Gastrocnemius medialis (tissue), 4 donors: ENCODE measurements around the gene NPAS3. TPM values are rescaled to one million over a fixed set of nuclear protein-coding genes. Genes with fewer than 3 reads are reported as not detected.

Experiments used
- ATAC-seq, 2 donors: fragments of 150-250 bp; one replicate each; pipeline ENCODE4 v1.9.1; 2016
- DNase-seq, 2 donors: peaks; one replicate each; pipeline ENCODE4 v3.0.0-alpha.2; 2019
- H3K27ac ChIP-seq, 4 donors: fragments of 200-600 bp; sonication (generic); 1 replicate in 1 of 4; 2 replicates in 3 of 4; pipeline ENCODE4 v1.5.1; 2016 to 2018; ENCODE audit warnings: mild to moderate bottlenecking in 2 of 4, moderate library complexity in 1 of 4
- H3K27me3 ChIP-seq, 3 donors: fragments of 200-600 bp; sonication (generic) in 2 of 3; 1 replicate in 1 of 3; 2 replicates in 2 of 3; pipeline versions ENCODE4 v1.5.1 to v1.6.0; 2016 to 2019; ENCODE audit warnings: mild to moderate bottlenecking in 1 of 3, moderate library complexity in 1 of 3
- H3K36me3 ChIP-seq, 2 donors: fragments of 200-600 bp; sonication (generic) in 1 of 2; one replicate each; pipeline ENCODE4 v1.5.1; 2017 to 2018
- H3K4me1 ChIP-seq, 2 donors: fragments of 200-600 bp; sonication (generic) in 1 of 2; one replicate each; pipeline ENCODE4 v1.5.1; 2016 to 2017; ENCODE audit warnings: mild to moderate bottlenecking in 2 of 2
- H3K4me3 ChIP-seq, 4 donors: fragments of 200-600 bp; sonication (generic) in 3 of 4; 1 replicate in 1 of 4; 2 replicates in 3 of 4; pipeline ENCODE4 v1.5.1; 2016 to 2019; ENCODE audit warnings: mild to moderate bottlenecking in 2 of 4
- H3K9me3 ChIP-seq, 3 donors: fragments of 200-600 bp; sonication (generic) in 2 of 3; 1 replicate in 1 of 3; 2 replicates in 2 of 3; pipeline ENCODE4 v1.5.1; 2016 to 2019
- CTCF ChIP-seq, 5 experiments: fragments of 450-650 bp in 3 of 5; fragments of 200-600 bp in 2 of 5; sonication (generic) in 2 of 5; IDR thresholded peaks in 4 of 5; conservative IDR thresholded peaks in 1 of 5; 1 replicate in 4 of 5; 2 replicates in 1 of 5; pipeline ENCODE4 v1.5.1; 2016 to 2019; ENCODE audit warnings: antibody characterized with exemption in 5 of 5, mild to moderate bottlenecking in 3 of 5, moderate library complexity in 3 of 5
- POLR2A ChIP-seq, 2 donors: fragments of 450-650 bp; IDR thresholded peaks; one replicate each; pipeline ENCODE4 v1.6.1; 2017; ENCODE audit warnings: antibody characterized with exemption in 2 of 2, mild to moderate bottlenecking in 2 of 2, moderate library complexity in 2 of 2
- in situ Hi-C, 4 donors: fragments of 200-750 bp; cut with MboI; loops; one replicate each; pipeline versions ENCODE4 v1.15.0 to v1.8.0; 2017; ENCODE audit warnings: low sequenced_read_pairs in 4 of 4
- intact Hi-C: fragments of 100-400 bp; cut with DNase I; formaldehyde crosslinking; loops from one replicate; pipeline ENCODE4 v1.15.1; 2023; ENCODE audit warnings: low total_unique reads
- total RNA-seq, 4 donors: library from RNA; depleted of rRNA; stranded (reverse); fragments of >200 nt; gene quantifications; one replicate each; pipeline versions ENCODE4 v1.1.0 to v1.2.3, GENCODE V29; 2016

The NPAS3 gene
- total RNA-seq, 4 donors from 2014 or later: 0.82 to 1.00 TPM; not detected in 2

GRCh38 chr14:33493266-33493665 lies 554.6 kb downstream of the NPAS3 start:
- Histone ChIP-seq H3K27me3 (no peaks in the 10 kb centered on the region), H3K27ac (no peak overlapping the region), H3K4me1 (no peaks in the 10 kb centered on the region), H3K4me3 (no peak overlapping the region), H3K9me3 (no peaks in the 10 kb centered on the region), H3K36me3 (no peaks in the 10 kb centered on the region)
- in situ Hi-C loops (no loop called here), intact Hi-C loops (no loop called here)
- no peak for TF ChIP-seq POLR2A (IDR thresholded peaks at IDR 0.05)
- no peak for TF ChIP-seq CTCF (IDR thresholded peaks at IDR 0.05 in 4 of 5, conservative IDR thresholded peaks at IDR 0.05 in 1 of 5)
- ATAC-seq: no peak
- DNase-seq: no peak

GRCh38 chr14:33493990-33494389 lies 555.3 kb downstream of the NPAS3 start:
- Histone ChIP-seq H3K36me3 (no peaks in the 10 kb centered on the region), H3K4me3 (no peak overlapping the region), H3K27me3 (no peaks in the 10 kb centered on the region), H3K9me3 (no peaks in the 10 kb centered on the region), H3K27ac (no peak overlapping the region), H3K4me1 (no peaks in the 10 kb centered on the region)
- DNase-seq (no peak), ATAC-seq (no peak)
- intact Hi-C loops (no loop called here), in situ Hi-C loops (no loop called here)
- TF ChIP-seq POLR2A (IDR thresholded peaks at IDR 0.05) (no peak), CTCF (IDR thresholded peaks at IDR 0.05 in 4 of 5, conservative IDR thresholded peaks at IDR 0.05 in 1 of 5) (no peak)

- Histone ChIP-seq H3K4me1 (no peaks in the 10 kb centered on the region), H3K4me3 (no peak overlapping the region), H3K9me3 (no peaks in the 10 kb centered on the region), H3K27me3 (no peaks in the 10 kb centered on the region), H3K36me3 (no peaks in the 10 kb centered on the region), H3K27ac (no peak overlapping the region)
- in situ Hi-C loops: no loop called here
- no peak for ATAC-seq
- no peak for TF ChIP-seq POLR2A (IDR thresholded peaks at IDR 0.05)
- TF ChIP-seq CTCF (IDR thresholded peaks at IDR 0.05 in 4 of 5, conservative IDR thresholded peaks at IDR 0.05 in 1 of 5): no peak
- intact Hi-C loops: no loop called here
- DNase-seq: no peak
Observed at GRCh38 chr14:33499687-33500086, 561.0 kb downstream of the NPAS3 start.

GRCh38 chr14:33504246-33505099 lies 565.8 kb downstream of the NPAS3 start:
- TF ChIP-seq POLR2A (IDR thresholded peaks at IDR 0.05): no peak
- TF ChIP-seq CTCF (IDR thresholded peaks at IDR 0.05 in 4 of 5, conservative IDR thresholded peaks at IDR 0.05 in 1 of 5): no peak
- ATAC-seq (no peak), DNase-seq (no peak)
- in situ Hi-C loops (no loop called here), intact Hi-C loops (no loop called here)
- Histone ChIP-seq H3K9me3 (no peaks in the 10 kb centered on the region), H3K27me3 (no peaks in the 10 kb centered on the region), H3K4me3 (no peak overlapping the region), H3K27ac (no peak overlapping the region), H3K36me3 (no peaks in the 10 kb centered on the region), H3K4me1 (no peaks in the 10 kb centered on the region)
